Stimulated activated CD4-positive, alpha-beta T cell treated with anti-CD3 and anti-CD28 coated beads, TNF-alpha, amount 100 ng/mL, for 1 hour (primary cell): ENCODE data around the gene SLC6A20.

Experiments used
- DNase-seq, 3 donors: peaks; one replicate each; pipeline ENCODE4 v3.0.0-alpha.2; 2020; ENCODE audit warnings: low read depth in 3 of 3, low spot score in 1 of 3

The SLC6A20 gene, protein sequence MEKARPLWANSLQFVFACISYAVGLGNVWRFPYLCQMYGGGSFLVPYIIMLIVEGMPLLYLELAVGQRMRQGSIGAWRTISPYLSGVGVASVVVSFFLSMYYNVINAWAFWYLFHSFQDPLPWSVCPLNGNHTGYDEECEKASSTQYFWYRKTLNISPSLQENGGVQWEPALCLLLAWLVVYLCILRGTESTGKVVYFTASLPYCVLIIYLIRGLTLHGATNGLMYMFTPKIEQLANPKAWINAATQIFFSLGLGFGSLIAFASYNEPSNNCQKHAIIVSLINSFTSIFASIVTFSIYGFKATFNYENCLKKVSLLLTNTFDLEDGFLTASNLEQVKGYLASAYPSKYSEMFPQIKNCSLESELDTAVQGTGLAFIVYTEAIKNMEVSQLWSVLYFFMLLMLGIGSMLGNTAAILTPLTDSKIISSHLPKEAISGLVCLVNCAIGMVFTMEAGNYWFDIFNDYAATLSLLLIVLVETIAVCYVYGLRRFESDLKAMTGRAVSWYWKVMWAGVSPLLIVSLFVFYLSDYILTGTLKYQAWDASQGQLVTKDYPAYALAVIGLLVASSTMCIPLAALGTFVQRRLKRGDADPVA

DNA sequence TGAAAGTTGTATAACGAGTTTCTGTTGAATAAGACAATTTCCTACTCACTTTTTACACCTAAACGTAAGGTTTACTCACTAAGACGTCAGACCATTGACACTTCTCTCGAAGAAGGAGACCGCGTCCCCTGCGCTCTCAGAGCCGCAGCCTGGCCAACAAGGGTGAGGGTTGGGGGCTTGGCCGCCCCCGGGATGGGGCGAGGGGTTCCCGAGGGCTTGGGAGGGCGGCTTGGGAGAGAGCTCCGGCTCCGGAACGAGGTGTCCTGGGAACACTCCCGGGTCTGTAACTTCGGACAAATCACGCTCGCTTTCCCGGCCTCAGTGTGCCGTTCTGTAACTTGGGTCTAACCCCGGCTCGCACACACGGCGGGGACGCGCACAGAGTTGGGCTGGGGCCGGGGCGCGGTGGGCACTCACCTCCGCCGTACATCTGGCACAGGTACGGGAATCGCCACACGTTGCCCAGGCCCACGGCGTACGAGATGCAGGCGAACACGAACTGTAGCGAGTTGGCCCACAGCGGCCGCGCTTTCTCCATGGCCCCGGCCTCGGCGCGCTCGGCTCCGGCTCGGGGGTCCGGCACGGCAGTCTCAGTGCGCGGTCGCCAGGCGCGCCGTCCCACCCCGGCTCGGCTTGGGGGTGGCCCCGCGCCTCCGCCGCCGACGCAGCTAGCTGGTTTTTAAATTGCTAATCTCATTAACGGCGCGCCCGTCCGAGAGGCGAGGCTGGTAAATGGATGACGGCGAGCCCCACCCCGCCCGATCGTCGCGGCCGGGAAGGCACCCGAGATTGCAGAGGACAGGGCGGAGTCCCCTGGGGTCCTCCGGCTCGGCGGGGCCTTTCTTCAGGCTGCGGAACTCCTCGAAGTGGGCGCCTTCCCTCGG, at the start of gene SLC6A20:
Gene SLC6A20 (minus strand): TSS at position 655 of the 884 bp plus-strand sequence. CDS start 117 bp downstream, at position 538.
- DNase-seq = no peak

DNA sequence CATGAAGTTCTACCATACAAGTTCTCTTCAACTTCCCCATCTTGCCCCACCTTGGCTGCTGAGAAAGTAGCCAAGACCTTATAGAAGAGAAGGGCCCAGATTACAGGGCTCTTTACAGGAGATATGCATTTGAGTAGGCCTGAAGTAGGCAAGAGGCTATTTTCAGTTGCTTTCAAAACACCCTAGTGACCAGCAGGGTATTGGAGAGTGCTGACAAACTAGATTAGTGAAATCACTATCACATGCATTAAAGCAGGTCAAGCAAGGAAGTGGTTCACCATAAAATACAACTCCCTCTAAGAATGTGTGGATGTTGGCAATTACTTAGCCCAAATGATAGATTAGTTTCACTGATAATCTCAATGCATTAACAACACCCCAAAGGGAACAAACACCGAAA, 48.3 kb upstream of the SLC6A20 start:
- no peak for DNase-seq

DNA sequence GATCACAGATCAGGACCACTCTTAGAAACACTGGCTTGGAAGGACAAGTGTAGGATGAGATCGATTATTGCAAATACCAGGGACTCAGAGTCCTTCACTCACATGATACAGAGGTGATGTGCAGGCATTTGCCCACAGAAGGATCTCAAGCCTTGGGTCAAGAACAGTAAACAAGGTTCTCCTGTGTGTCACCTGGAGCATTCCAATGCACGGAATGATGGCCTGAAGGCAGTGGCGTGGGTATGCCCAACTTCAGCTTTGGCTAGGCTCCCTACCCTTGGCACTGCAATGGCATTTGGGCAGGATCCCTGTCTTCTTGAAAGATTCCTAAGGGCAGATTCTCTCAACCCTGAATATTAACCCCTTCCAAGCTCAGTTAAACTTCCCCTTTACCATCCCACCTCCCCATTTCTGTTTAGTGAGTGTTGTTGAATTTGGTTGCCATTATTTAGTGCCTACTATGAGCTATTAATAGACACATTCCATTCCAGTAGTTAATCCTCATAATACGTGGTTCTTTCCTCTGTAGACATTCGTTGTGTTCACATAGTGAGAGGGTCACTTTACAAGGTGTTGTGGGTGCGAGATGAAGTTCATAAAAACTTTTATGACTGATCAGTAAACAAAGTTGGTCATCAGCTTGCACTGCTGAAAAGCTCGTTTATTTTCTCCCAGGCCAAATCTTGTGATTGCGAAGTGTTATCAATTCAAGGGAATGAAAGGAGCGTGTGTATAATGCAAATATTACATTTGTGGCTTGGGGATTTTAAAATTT, 46.7 kb upstream of the SLC6A20 start:
- DNase-seq = no peak

DNA sequence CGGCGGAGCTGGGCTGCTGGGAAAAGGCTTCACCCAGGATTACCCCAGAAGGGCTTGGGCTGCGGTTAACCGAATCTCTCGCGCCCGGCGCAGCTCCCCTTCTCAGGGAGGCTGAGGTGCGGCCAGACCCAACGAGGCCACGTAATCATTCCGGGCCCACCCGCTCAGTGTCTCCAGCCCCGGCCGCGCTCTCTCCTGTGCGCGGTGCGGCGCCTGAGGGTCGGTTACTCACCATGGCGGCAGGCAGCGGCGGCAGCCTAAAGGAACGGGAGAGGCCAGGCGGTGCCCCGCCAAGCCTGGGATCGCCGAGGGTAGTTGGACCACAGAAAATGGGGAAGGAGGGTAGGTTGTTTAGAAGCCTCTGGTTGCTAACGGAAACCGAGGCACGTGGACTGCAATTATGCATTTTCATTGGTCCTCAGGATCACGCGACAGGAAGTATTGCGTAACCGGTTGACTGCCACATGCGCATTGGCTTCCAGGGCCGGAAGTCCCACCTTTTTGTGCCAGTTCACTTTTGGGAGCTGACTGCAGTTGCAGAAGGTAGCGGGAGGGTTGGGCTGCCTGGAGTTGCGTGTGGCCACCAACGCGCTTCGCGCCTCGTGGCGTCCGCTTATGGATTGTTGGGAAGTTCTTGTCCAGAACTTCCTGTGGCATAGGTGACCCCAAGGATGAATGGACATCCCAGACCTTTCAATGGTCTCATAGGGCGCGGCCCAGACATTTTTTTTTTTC, 45.6 kb upstream of the SLC6A20 start, which contains the start of gene LZTFL1:
Gene LZTFL1 (minus strand): TSS at position 363 of the 735 bp plus-strand sequence. CDS start 128 bp downstream, at position 235.
- DNase-seq = peak; percentile 66 to 71 (median 69)

DNA sequence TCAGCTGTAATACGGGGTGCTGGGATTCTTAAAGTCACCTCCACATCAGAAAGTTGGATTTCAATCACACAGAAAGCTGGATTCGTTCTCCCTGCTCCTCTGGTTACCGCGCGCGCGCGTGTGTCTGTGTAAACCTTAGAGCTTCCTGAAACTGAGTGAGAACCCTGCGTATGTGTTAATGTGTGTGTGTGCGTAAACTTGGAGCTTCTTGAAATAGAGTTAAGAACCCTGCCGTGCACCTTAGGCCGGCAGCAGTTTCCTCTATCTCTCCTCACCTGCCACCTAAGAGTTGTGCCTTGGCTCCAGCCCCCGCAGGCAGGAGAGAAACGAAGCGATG, 45.1 kb upstream of the SLC6A20 start:
- DNase-seq = no peak

DNA sequence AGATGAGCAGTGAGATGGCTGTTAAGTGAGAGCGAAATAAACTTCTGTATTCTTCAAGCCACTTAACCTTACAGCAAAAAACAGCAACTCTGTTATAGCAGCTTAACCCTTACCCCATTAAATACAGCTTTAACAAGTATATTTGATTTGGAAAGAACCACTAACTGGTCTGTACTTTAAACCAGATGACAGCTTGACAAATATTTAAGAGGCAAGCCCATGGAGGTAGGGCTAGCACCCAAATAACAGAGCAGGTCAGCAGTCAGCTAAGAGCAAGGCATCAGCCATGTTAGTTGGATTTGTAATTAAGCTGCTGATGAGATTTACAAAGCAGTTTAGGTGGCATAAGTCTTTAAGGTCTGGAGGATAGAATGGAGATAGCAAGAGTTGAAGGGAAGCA, 42.1 kb upstream of the SLC6A20 start:
- no peak for DNase-seq

DNA sequence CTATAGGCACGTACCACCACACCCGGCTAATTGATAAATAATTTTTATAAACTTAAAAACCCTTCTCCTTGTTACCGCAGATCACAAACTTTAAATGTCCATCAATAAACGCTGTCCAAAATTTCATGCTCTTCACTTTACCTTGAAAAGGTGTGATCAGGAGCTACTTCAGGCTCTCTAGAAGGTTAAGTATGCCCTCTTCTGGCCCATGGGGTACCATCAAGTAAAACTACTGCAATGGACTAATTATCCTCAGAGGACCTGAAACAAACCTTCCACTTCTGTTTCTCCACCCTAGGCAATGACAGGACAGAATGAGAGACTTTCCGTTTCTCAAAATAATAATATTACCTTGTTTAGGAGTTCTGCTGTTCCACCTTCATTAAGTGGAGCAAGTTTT, 36.4 kb upstream of the SLC6A20 start:
- DNase-seq = no peak

DNA sequence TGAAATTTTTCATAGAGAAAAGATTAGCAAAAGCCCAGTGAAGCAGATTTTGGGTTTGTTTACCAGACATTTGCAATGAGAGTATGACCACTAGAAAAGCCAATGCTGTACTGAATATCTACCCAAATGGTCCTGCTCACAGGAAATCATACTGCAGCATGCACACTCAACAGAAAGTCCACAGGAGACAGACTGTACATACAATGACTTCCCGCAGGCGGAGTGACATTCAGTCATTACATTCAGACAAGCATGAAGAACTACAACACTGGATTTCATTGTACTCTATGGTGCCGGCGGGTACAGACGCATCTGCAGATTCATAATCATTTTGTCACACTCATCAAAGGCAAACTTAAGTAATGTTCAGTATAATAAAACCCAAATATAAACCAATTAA, 33.8 kb upstream of the SLC6A20 start:
- no peak for DNase-seq

DNA sequence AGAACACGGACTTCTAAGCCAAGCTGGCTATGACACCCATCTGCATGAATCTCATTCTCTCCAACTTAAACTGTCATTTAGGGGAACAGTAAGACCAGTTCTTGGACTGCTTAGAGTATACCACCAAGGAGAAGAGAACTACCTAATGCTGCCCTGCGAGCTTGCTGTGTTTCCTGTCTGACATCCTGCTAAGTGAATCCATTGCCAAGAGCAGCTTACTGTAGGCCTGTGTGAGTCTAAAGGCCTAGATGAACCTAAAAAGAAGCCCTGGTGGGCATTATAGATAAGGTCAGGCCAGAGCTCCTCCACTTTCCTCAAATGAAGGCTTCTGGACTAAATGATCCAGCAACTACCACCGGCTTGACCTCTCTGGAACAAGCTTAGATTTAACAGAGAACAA, 30.6 kb upstream of the SLC6A20 start:
- no peak for DNase-seq

DNA sequence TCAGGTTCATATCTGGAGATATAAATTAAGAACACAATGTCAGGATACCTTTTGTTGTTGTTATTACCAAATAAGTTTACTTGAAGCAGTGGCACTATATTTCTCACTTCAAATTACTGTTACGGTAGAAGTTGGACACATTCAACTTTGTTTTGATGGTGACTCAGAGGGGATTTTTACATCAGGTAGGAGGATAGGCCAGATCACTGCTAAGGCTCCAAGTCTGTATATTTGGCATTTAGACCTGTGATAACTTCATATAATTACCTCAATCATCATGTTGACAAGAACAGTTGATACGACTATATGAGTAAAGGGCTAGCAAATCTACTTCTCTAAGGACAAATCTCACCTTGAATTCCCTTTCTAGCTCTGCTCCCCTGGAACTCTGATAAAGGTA, 30.0 kb upstream of the SLC6A20 start:
- no peak for DNase-seq

DNA sequence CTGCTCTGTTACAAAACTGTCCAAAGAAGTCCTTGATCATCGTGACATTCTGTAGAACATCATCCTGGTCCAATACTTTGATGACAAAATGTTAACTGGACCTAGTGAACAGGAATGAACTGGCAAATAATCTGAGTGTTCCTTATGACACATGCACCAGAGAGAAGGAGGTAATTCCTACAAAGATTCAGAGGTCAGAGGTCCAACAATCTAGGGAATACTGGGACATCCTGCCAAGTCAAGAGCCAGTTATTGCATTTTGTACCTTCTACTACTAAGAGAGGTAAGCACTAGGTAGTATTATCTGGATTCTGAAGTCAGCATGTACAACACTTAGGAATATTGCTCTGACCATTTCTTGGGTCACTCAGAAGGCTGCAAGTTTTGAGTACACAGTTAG, 24.8 kb upstream of the SLC6A20 start:
- no peak for DNase-seq

DNA sequence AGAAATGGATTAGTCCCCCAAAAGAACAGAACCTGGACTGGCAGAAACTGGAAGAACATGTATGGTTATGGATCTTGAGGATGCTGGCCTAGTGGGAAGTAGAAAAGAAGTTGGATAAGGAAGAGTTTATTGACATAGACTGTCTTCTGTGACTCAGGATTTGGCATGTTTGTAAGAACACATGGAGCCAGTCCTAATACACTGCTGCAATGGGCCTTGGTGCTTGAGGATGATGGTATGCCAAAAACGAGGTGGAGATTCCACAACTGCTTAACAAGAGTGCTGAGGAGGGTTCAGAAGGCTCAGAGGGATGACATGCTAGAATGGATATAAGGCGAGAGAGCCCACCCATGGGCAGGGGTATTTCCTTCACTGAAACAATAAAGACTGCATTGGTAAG, 23.2 kb upstream of the SLC6A20 start:
- DNase-seq = no peak

DNA sequence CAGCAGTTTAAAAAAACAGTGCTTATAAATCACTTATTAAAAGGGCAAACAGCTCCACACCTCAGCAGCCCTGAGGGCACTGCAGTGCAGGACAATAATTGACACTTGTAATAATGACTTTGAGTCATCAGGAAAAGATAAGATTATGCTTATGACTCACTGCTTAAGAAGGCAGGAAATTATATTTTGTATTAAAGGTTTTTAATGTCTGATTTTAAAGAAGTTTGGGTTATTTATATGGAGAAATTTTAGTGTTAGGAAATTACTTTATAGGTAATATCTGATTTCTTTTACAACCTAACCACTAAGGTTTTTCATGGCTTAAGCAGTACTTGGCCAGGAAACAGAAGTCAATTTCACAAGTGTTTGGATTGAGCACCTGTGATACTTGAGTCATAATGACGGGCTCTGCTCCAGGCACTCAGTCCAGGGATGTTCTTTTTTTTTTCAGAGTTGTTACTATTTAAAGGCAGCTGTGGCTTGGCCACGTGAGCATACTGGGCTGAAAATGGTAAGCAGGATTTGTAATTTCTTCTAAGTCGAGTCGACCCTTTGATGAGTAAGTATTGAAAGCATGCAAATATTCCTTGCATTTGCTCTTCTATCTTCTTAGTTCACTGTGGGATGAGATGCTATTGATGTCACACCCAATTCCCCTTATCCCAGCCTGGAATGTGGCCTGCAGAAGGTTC, 21.6 kb upstream of the SLC6A20 start:
- DNase-seq = no peak

DNA sequence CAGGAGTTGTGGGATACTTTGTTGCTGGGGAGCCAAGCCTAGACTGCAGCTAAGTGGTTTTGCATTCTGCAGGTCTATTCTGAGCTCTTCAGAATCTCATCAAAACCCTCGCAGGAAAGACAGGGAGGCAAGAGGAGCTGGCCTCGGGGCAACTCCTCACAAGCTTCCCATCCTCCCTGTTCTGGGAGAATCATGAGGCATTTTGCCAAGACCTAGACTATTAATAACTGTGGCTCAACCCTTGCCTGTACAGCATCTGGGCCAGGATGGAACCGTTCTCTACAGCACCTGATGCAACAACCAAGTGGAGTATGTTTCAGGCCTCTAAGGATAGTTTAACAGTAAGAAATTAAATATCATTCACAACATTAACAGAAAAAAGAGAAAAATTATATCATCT, 20.2 kb upstream of the SLC6A20 start:
- no peak for DNase-seq

DNA sequence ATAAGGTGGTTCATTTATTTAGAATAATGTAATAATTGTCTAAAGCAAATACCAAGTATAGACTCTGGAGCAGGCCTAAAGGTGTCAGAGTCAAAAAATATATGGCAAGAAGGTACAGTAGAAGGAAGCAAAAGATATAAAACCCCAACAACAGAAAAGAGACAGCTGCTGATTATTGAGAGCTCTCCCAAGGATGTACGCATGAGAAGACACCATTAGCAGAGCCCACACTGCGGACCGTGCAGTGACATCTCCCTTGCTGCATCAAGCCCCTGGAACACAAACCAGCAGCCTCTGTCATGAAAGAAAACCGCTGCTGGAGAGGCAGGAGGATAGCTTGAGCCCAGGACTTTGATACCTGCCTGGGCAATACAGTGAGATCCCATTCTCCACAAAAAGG, 18.0 kb upstream of the SLC6A20 start:
- no peak for DNase-seq

DNA sequence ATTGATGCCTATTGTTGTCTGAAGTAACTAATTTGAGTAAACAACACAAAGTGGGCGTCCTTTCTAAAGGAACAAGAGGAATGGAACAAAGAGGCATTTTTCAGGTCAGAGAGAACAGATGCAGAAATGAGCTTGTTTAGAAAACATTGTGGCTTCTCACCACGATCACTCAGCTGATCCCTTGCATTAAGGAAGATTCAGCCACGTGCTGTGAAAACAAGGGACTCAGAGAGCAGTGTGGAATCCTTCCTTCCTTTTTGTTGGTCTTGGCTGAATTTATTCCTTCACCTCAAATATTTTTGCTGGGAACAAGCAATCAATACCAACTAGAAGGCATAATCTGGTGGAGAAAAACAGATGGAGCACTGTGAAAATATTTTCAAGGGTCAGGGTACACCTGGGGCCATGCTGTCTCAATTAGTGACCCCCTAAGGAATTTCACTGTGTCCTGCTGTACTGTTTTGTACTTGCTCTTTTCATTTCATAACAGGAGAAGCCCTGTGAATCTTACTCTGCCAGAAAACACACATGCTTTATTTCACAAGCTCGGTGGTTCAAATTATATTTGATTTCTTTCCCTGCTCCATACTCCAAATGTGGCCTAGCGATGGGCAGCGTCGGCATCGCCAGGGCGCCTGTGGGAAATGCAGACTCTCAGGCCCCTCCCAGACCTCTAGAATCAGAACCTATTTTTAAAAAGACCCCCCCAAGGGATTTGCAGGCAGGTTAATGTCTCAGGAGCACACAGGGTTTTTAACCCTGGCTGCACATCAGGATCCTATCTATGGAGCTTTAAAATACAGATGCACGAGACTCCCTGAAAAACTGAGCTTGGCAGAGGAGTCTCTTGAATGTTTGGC, 11.6 kb upstream of the SLC6A20 start:
- DNase-seq = no peak

DNA sequence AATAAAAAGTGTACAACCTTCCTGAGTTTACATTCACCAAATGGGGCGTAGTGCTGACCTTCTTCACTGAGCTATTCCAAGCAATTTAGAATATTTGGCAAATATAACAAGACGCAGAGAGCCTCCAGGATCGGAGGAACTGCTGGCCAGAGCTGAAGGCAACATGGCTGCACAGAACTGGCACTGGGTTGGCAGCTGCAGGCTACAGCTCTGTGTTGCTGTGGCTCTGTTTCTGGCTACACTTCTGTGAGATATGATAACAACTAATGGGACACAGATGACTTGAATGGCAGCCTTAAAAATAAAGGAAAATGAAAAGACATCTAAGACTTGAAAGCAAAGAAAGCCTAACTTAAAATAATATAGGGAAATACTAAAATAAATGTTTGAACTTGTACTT, 10.8 kb upstream of the SLC6A20 start:
- no peak for DNase-seq

DNA sequence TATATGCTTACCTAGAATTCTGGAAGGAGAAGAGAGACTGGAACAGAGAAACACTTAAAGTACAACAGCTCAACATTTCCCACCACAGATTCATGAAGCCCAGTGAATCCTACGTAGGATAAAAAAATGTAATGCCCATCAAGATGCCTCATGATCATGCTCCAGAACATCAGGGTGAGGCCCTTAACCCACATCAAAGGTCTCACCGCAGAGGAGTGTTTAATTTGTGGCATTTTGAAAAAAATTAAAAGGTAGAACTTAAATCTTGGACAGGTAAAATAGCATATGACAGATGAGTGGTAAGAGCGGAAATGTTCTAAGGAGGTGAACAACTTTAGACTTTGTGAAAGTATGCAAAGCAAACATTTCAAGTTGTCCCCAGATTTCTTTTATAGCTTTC, 9.7 kb upstream of the SLC6A20 start:
- no peak for DNase-seq
